Left renal cortex interstitium (tissue), 4 donors: ENCODE results near the gene KEL. TPM values are rescaled to one million over a fixed set of nuclear protein-coding genes. Genes with fewer than 3 reads are reported as not detected.

Experiments
- DNase-seq, 4 donors: peaks; one replicate each; pipeline ENCODE4 v3.0.0-alpha.2; 2013; ENCODE audit warnings: low read depth in 4 of 4, low spot score in 2 of 4, missing footprints in 1 of 4
- polyA plus RNA-seq, 4 donors: library from polyadenylated mRNA; unstranded; fragments of 120-200 nt; gene quantifications; one replicate each; pipeline ENCODE4 v1.2.1, GENCODE V29; 2013; ENCODE audit not compliant: insufficient read length in 4 of 4

Gene KEL
- polyA plus RNA-seq, 4 donors, result 1.6 to 3.8 (median 2.7) TPM

GRCh38 chr7:142901426-142902259 lies 60.5 kb downstream of the KEL start:
- DNase-seq, result no peak

GRCh38 chr7:142899661-142900060 lies 62.5 kb downstream of the KEL start:
- no peak for DNase-seq

- no peak for DNase-seq
Measured at GRCh38 chr7:142898377-142899170, 63.6 kb downstream of the KEL start.

- DNase-seq, result no peak
Measured at GRCh38 chr7:142897691-142898090, 64.5 kb downstream of the KEL start.

- DNase-seq, result no peak
Measured at GRCh38 chr7:142896741-142897379, 65.3 kb downstream of the KEL start.

- DNase-seq, result no peak
Measured at GRCh38 chr7:142896151-142896550, 66.0 kb downstream of the KEL start.

GRCh38 chr7:142894985-142895593 lies 67.1 kb downstream of the KEL start:
- DNase-seq, result no peak

GRCh38 chr7:142894112-142894984 lies 67.8 kb downstream of the KEL start:
- DNase-seq, result no peak

- no peak for DNase-seq
Measured at GRCh38 chr7:142892951-142893350, 69.2 kb downstream of the KEL start.

GRCh38 chr7:142891490-142892082 lies 70.6 kb downstream of the KEL start:
- no peak for DNase-seq

Other genes starting within 250 kb of the KEL start
- gene PRSS1, start 212.9 kb downstream of the KEL start, polyA plus RNA-seq, result not detected
- gene PRSS2, start 191.4 kb downstream of the KEL start, polyA plus RNA-seq, result not detected
- gene EPHB6, start 107.3 kb downstream of the KEL start, polyA plus RNA-seq, result 10 to 100 TPM; 21.0 to 28.6 (median 25.1) TPM
- 10 to 100 TPM in 2 of 4 donors, 1 to 10 TPM in 2; 8.4 to 16.5 (median 11.5) TPM for gene TRPV6, start 76.6 kb downstream of the KEL start, polyA plus RNA-seq
- gene TRPV5, start 28.6 kb downstream of the KEL start, polyA plus RNA-seq, result 1 to 10 TPM in 2 of 4 donors, under 1 TPM in 2; 0.56 to 2.7 (median 1.3) TPM
- 1 to 10 TPM in 2 of 4 donors, under 1 TPM in 2; 0.24 to 1.3 (median 0.72) TPM for gene LLCFC1, start 22.9 kb downstream of the KEL start, polyA plus RNA-seq
- not detected for gene OR9A2, start 64.8 kb upstream of the KEL start, polyA plus RNA-seq
- gene OR6V1, start 90.0 kb upstream of the KEL start, polyA plus RNA-seq, result not detected
- not detected for gene PIP, start 169.7 kb upstream of the KEL start, polyA plus RNA-seq
- gene TAS2R39, start 221.1 kb upstream of the KEL start, polyA plus RNA-seq, result not detected